Activated CD4-positive, alpha-beta T cell treated with anti-CD3 and anti-CD28 coated beads for 48 hours (primary cell): Measurements from ENCODE around the gene GPS1.
A peak's percentile ranks its signal among the peaks of the same experiment; 100 is the strongest.

Source experiments
- DNase-seq: peaks from one replicate; pipeline ENCODE4 v3.0.0-alpha.2; 2020

GPS1 gene

GRCh38 chr17:82092628-82092994 lies 40.9 kb downstream of the GPS1 start:
- DNase-seq: peak; percentile 2

GRCh38 chr17:82092995-82093751 lies 41.5 kb downstream of the GPS1 start:
- DNase-seq: no peak

GRCh38 chr17:82094931-82095776 lies 43.5 kb downstream of the GPS1 start:
- no peak for DNase-seq

- DNase-seq: no peak
These were observed 44.3 kb downstream of the GPS1 start for GRCh38 chr17:82095777-82096708.

- no peak for DNase-seq
These were observed 45.0 kb downstream of the GPS1 start for GRCh38 chr17:82096709-82097183.

GRCh38 chr17:82097184-82097918 lies 45.7 kb downstream of the GPS1 start:
- peak; percentile 45 for DNase-seq

- DNase-seq: no peak
These were observed 46.1 kb downstream of the GPS1 start for GRCh38 chr17:82097919-82098168.

- DNase-seq: peak; percentile 96
These were observed 46.7 kb downstream of the GPS1 start, which contains the start of gene FASN for GRCh38 chr17:82098169-82098938. TSS of gene FASN (minus strand) at chr17:82098236. CDS start at chr17:82096445, 1,791 bp downstream.

- DNase-seq: peak; percentile 36
These were observed 47.5 kb downstream of the GPS1 start for GRCh38 chr17:82098939-82099763.

- no peak for DNase-seq
These were observed 49.0 kb downstream of the GPS1 start for GRCh38 chr17:82100502-82101298.

- DNase-seq: no peak
These were observed 49.6 kb downstream of the GPS1 start for GRCh38 chr17:82101301-82101715.

- no peak for DNase-seq
These were observed 50.3 kb downstream of the GPS1 start for GRCh38 chr17:82101767-82102679.

GRCh38 chr17:82103553-82104451 lies 52.1 kb downstream of the GPS1 start:
- no peak for DNase-seq

GRCh38 chr17:82104797-82105416 lies 53.2 kb downstream of the GPS1 start:
- no peak for DNase-seq

- DNase-seq: no peak
These were observed 53.8 kb downstream of the GPS1 start for GRCh38 chr17:82105417-82105881.

- peak; percentile 75 for DNase-seq
These were observed 54.4 kb downstream of the GPS1 start for GRCh38 chr17:82105882-82106687.
